Measurements from ENCODE around the gene DCAF5.
A peak's percentile ranks its signal among the peaks of the same experiment; 100 is the strongest.
"Not testable (repeated sequence)": the region's sequence is repeated elsewhere in the genome, so short reads cannot be mapped to it uniquely, and the experiment has no call there.

Gene DCAF5

GRCh38 chr14:69094481-69094880 is 58.4 kb downstream of the DCAF5 start:
- DNase-seq, result no peak

GRCh38 chr14:69093631-69094421 is 59.1 kb downstream of the DCAF5 start:
- DNase-seq, result no peak

- DNase-seq, result no peak
Measured at GRCh38 chr14:69092840-69093422, 60.0 kb downstream of the DCAF5 start.

- DNase-seq, result no peak
Measured at GRCh38 chr14:69091695-69092094, 61.2 kb downstream of the DCAF5 start.

GRCh38 chr14:69091006-69091405 is 61.9 kb downstream of the DCAF5 start:
- no peak for DNase-seq

GRCh38 chr14:69090187-69090789 is 62.6 kb downstream of the DCAF5 start:
- DNase-seq, result peak; percentile 17

GRCh38 chr14:69089046-69089445 is 63.9 kb downstream of the DCAF5 start:
- no peak for DNase-seq

GRCh38 chr14:69088586-69088985 is 64.3 kb downstream of the DCAF5 start:
- no peak for DNase-seq

- DNase-seq, result no peak
Measured at GRCh38 chr14:69087061-69087461, 65.9 kb downstream of the DCAF5 start.

GRCh38 chr14:69086537-69086936 is 66.4 kb downstream of the DCAF5 start:
- DNase-seq, result no peak

GRCh38 chr14:69084023-69084422 is 68.9 kb downstream of the DCAF5 start:
- DNase-seq, result no peak

- no peak for DNase-seq
Measured at GRCh38 chr14:69083181-69083580, 69.7 kb downstream of the DCAF5 start.

GRCh38 chr14:69081271-69081670 is 71.6 kb downstream of the DCAF5 start:
- DNase-seq, result no peak

- DNase-seq, result no peak
Measured at GRCh38 chr14:69079747-69080146, 73.2 kb downstream of the DCAF5 start.

GRCh38 chr14:69079188-69079742 is 73.7 kb downstream of the DCAF5 start:
- no peak for DNase-seq

GRCh38 chr14:69077841-69078240 is 75.1 kb downstream of the DCAF5 start:
- DNase-seq, result no peak

GRCh38 chr14:69077185-69077584 is 75.7 kb downstream of the DCAF5 start:
- DNase-seq, result not testable (repeated sequence)

GRCh38 chr14:69076341-69076740 is 76.6 kb downstream of the DCAF5 start:
- DNase-seq, result no peak

GRCh38 chr14:69073915-69074314 is 79.0 kb downstream of the DCAF5 start:
- DNase-seq, result no peak

- DNase-seq, result no peak
Measured at GRCh38 chr14:69073429-69073828, 79.5 kb downstream of the DCAF5 start.

- no peak for DNase-seq
Measured at GRCh38 chr14:69072584-69072983, 80.3 kb downstream of the DCAF5 start.

- DNase-seq, result no peak
Measured at GRCh38 chr14:69068744-69069421, 84.0 kb downstream of the DCAF5 start.

All from CD4-positive, alpha-beta T cell treated with Interleukin-15 for 1 hour (primary cell).